ENCODE measurements around the gene EMC7. TPM values are rescaled to one million over a fixed set of nuclear protein-coding genes. Genes with fewer than 3 reads are reported as not detected.

EMC7 gene
- total and polyA plus RNA-seq, 2 of the 13 experiments (the other 11 are each of a cell fraction or from before 2014, with no cell fraction given), result 46.8 to 113 TPM

GRCh38 chr15:34039790-34040113 lies 61.9 kb downstream of the EMC7 start:
- POLR2A ChIA-PET, result interaction anchor here (0.8 kb wide), 1 partner anchor 62 kb away, joined by 4 read pairs; the partner anchor contains the start of genes EMC7 and PGBD4
- Histone ChIP-seq H3K27ac (ENCODE audit: extremely low read length, insufficient read depth, low read length) (no peak overlapping the region), H3K4me2 (ENCODE audit: low read depth, low read length) (peak overlapping the region; percentile 80), H3K9me3 (ENCODE audit: low read length) (no peaks in the 10 kb centered on the region), H2AFZ (ENCODE audit: low read length) (no peak overlapping the region), H3K27me3 (ENCODE audit: control insufficient read depth in 1 of 2, insufficient read depth in 2 of 2, low read length in 2 of 2) (no peaks in the 10 kb centered on the region; a peak in 1 of 5 replicates), H3K4me3 (replicated peaks in 1 of 3; ENCODE audit: insufficient read depth in 1 of 3, low read depth in 2 of 3, low read length in 3 of 3) (peak overlapping the region; percentile 79 to 96 (median 93); a peak in 4 of 6 replicates), H3K79me2 (ENCODE audit: insufficient read depth, low read length) (peaks cover 4% of the 10 kb centered on the region), H4K20me1 (ENCODE audit: insufficient read depth, low read length) (no peaks in the 10 kb centered on the region), H3K36me3 (replicated peaks in 1 of 2; ENCODE audit: control insufficient read depth in 1 of 2, insufficient read depth in 2 of 2, low read length in 2 of 2) (no peaks in the 10 kb centered on the region), H3K9ac (ENCODE audit: insufficient read depth, low read depth, low read length) (0 out of 2 replicates have a peak overlapping the region, but pooled peaks have one; percentile 10), H3K4me1 (ENCODE audit: insufficient read depth, low read length) (peaks cover 31% of the 10 kb centered on the region)
- BruUV-seq (replicated peaks), result no TSS peak
- DNase-seq (ENCODE audit: low spot score) (no peak), ATAC-seq (no peak), FAIRE-seq (no peak)
- intact Hi-C loops (cut with micrococcal nuclease; ENCODE audit: unreplicated experiment), result no loop called here
- TF ChIP-seq HOXD1 (CRISPR knock-in tag; IDR thresholded peaks at IDR 0.05) (no peak), ZNF230 (CRISPR knock-in tag; IDR thresholded peaks at IDR 0.05) (no peak), ZNF782 (CRISPR knock-in tag; IDR thresholded peaks at IDR 0.05; ENCODE audit: borderline replicate concordance) (no peak), MTERF4 (CRISPR knock-in tag; IDR thresholded peaks at IDR 0.05) (no peak), ZNF121 (CRISPR knock-in tag; IDR thresholded peaks at IDR 0.05) (no peak), HOXA5 (CRISPR knock-in tag; IDR thresholded peaks at IDR 0.05) (no peak), FOXA3 (CRISPR knock-in tag; IDR thresholded peaks at IDR 0.05) (no peak)
- in situ Hi-C loops (cut with HindIII; ENCODE audit: extremely low pct_ligation_motif_present, low pct_unique_long_range_greater_than_20kb), result no loop called here
- 83% methylated on average over 1 of the region's 1 CpG for WGBS (ENCODE audit: low lambda C conversion rate)
- CTCF ChIA-PET (ENCODE audit: low intra/inter-chr PET ratio, low total read pairs), result no interaction called here

Data from HepG2 (cell line).